ENCODE data around the gene KLF13. TPM values are rescaled to one million over a fixed set of nuclear protein-coding genes. Genes with fewer than 3 reads are reported as not detected.

Gene KLF13
- total and polyA plus RNA-seq, 7 donors = 18.7 to 71.9 (median 25.0) TPM

DNA sequence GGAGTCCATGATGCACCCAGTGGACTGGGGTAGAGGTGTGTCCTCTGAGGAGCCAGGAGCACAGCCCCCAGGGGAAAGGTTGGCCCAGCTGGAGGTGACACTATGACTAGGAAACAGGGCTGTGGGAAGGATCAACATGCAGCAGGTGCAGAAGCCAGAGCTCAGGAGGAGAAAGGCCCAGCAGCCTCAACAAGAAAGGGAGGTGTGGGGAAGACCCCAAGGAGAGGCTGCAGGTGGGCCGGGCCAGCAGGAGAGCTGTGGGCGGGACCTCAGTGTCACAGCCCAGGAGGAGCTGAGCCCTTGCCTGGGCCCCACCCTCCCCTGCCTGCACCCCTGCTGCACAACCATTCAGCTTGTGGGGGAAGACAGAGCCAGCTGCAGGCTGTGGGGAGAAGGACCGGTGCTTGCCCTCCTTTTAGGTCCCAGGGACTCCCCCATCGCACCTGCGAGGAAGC, 18.4 kb upstream of the KLF13 start:
- H3K4me1 ChIP-seq = no peaks in the 10 kb centered on the region
- no peaks in the 10 kb centered on the region for H3K36me3 ChIP-seq
- no peak overlapping the region for H3K27ac ChIP-seq
- H3K27me3 ChIP-seq = no peaks in the 10 kb centered on the region
- DNase-seq = no peak
- intact Hi-C loops (cut with DNase I) = no loop called here
- peaks cover 0 to under 1% (median 0%) of the 10 kb centered on the region in 4 donors for H3K9me3 ChIP-seq
- no peak overlapping the region for H3K4me3 ChIP-seq
- WGBS, 2 donors = 56 to 67% methylated on average over 5 of the region's 5 CpGs
- no peak for TF ChIP-seq EP300 (IDR thresholded peaks at IDR 0.05)
- TF ChIP-seq POLR2A (IDR thresholded peaks at IDR 0.05) = no peak
- TF ChIP-seq CTCF (IDR thresholded peaks at IDR 0.05) = no peak
- no peak for TF ChIP-seq POLR2AphosphoS5 (IDR thresholded peaks at IDR 0.05)

GRCh38 chr15:31309893-31310606, 16.6 kb upstream of the KLF13 start:
- no peaks in the 10 kb centered on the region for H3K4me1 ChIP-seq
- no peaks in the 10 kb centered on the region for H3K36me3 ChIP-seq
- peaks cover 2 to 6% (median 3%) of the 10 kb centered on the region in 4 donors for H3K9me3 ChIP-seq
- TF ChIP-seq CTCF (IDR thresholded peaks at IDR 0.05) = no peak
- TF ChIP-seq POLR2A (IDR thresholded peaks at IDR 0.05) = no peak
- H3K27ac ChIP-seq = no peak overlapping the region
- no peaks in the 10 kb centered on the region for H3K27me3 ChIP-seq
- H3K4me3 ChIP-seq = no peak overlapping the region
- no peak for DNase-seq
- intact Hi-C loops (cut with DNase I) = no loop called here
- WGBS, 2 donors = 76 to 87% methylated on average over 9 of the region's 9 CpGs

- no peaks in the 10 kb centered on the region for H3K36me3 ChIP-seq
- H3K4me3 ChIP-seq = no peak overlapping the region
- no peak for TF ChIP-seq POLR2AphosphoS5 (IDR thresholded peaks at IDR 0.05)
- no peak for TF ChIP-seq CTCF (IDR thresholded peaks at IDR 0.05)
- TF ChIP-seq EP300 (IDR thresholded peaks at IDR 0.05) = no peak
- no peak for TF ChIP-seq POLR2A (IDR thresholded peaks at IDR 0.05)
- H3K4me1 ChIP-seq = no peaks in the 10 kb centered on the region
- H3K9me3 ChIP-seq = peaks cover 2 to 6% (median 3%) of the 10 kb centered on the region in 4 donors
- H3K27ac ChIP-seq = no peak overlapping the region
- 89 to 91% methylated on average over 18 of the region's 18 CpGs for WGBS, 2 donors
- H3K27me3 ChIP-seq = peaks cover 0 to 8% (median 0%) of the 10 kb centered on the region in 3 donors
- intact Hi-C loops (cut with DNase I) = no loop called here
- no peak for DNase-seq
These were observed 14.7 kb upstream of the KLF13 start for GRCh38 chr15:31311735-31312619.

GRCh38 chr15:31313223-31313622, 13.4 kb upstream of the KLF13 start:
- no peak for DNase-seq
- intact Hi-C loops (cut with DNase I) = no loop called here

More at GRCh38 chr15:31313223-31313622, 13.4 kb upstream of the KLF13 start:
- no peak overlapping the region for H3K27ac ChIP-seq
- no peaks in the 10 kb centered on the region for H3K4me1 ChIP-seq
- no peak overlapping the region for H3K4me3 ChIP-seq
- H3K36me3 ChIP-seq = no peaks in the 10 kb centered on the region
- H3K9me3 ChIP-seq = peaks cover 2 to 6% (median 3%) of the 10 kb centered on the region in 4 donors
- TF ChIP-seq POLR2AphosphoS5 (IDR thresholded peaks at IDR 0.05) = no peak
- TF ChIP-seq EP300 (IDR thresholded peaks at IDR 0.05) = no peak
- TF ChIP-seq CTCF (IDR thresholded peaks at IDR 0.05) = no peak
- TF ChIP-seq POLR2A (IDR thresholded peaks at IDR 0.05) = no peak
- H3K27me3 ChIP-seq = peaks cover 0 to 8% (median 0%) of the 10 kb centered on the region in 3 donors

All from sigmoid colon (tissue), 7 donors.